Measurements from ENCODE around the gene NIM1K.
"Not testable (repeated sequence)": the region's sequence is repeated elsewhere in the genome, so short reads cannot be mapped to it uniquely, and the experiment has no call there.

- TF ChIP-seq CTCF (conservative IDR thresholded peaks at IDR 0.05 in 1 of 2, IDR thresholded peaks at IDR 0.05 in 1 of 2; ENCODE audit: low read depth in 1 of 2, low read length in 2 of 2); EZH2 (IDR thresholded peaks at IDR 0.05; ENCODE audit: low read length, missing control alignments): not testable (repeated sequence)
Observed at GRCh38 chr5:43306954-43307353, 114.9 kb downstream of the NIM1K start.

Data from fibroblast of lung (primary cell).